Spleen (tissue), 11 donors: ENCODE data around the gene WDR70. TPM values are rescaled to one million over a fixed set of nuclear protein-coding genes. Genes with fewer than 3 reads are reported as not detected.
"Not testable (repeated sequence)": the region's sequence is repeated elsewhere in the genome, so short reads cannot be mapped to it uniquely, and the experiment has no call there.

Experiments
- DNase-seq: peaks from one replicate; pipeline ENCODE4 v3.0.0-alpha.2; 2020
- H3K27ac ChIP-seq, 8 donors: fragments of 200-600 bp; sonication (generic) in 7 of 8; 1 replicate in 4 of 8; 2 replicates in 4 of 8; pipeline versions ENCODE4 v1.5.0 to v1.8.0; 2016 to 2021; ENCODE audit warnings: inconsistent platforms in 4 of 8, mild to moderate bottlenecking in 4 of 8, moderate library complexity in 1 of 8
- H3K27me3 ChIP-seq, 7 donors: fragments of 200-600 bp; sonication (generic) in 6 of 7; replicated peaks in 1 of 7; 1 replicate in 4 of 7; 2 replicates in 3 of 7; pipeline versions ENCODE4 v1.5.0 to v1.8.0; 2016 to 2021; ENCODE audit warnings: inconsistent platforms in 3 of 7, mild to moderate bottlenecking in 1 of 7
- H3K36me3 ChIP-seq, 6 donors: fragments of 200-600 bp; sonication (generic) in 5 of 6; 1 replicate in 4 of 6; 2 replicates in 2 of 6; pipeline versions ENCODE4 v1.5.0 to v1.8.0; 2016 to 2021; ENCODE audit warnings: inconsistent platforms in 2 of 6
- H3K4me1 ChIP-seq, 6 donors: fragments of 200-600 bp; sonication (generic) in 5 of 6; 1 replicate in 3 of 6; 2 replicates in 3 of 6; pipeline versions ENCODE4 v1.5.0 to v1.8.0; 2016 to 2021; ENCODE audit warnings: inconsistent platforms in 3 of 6
- H3K4me3 ChIP-seq, 8 donors: fragments of 200-600 bp; sonication (generic) in 7 of 8; 1 replicate in 4 of 8; 2 replicates in 4 of 8; pipeline versions ENCODE4 v1.5.0 to v1.8.0; 2016 to 2021; ENCODE audit warnings: inconsistent platforms in 4 of 8, mild to moderate bottlenecking in 4 of 8, moderate library complexity in 2 of 8
- H3K9me3 ChIP-seq, 8 donors: fragments of 200-600 bp; sonication (generic) in 7 of 8; 1 replicate in 4 of 8; 2 replicates in 4 of 8; pipeline versions ENCODE4 v1.5.0 to v1.8.0; 2016 to 2021; ENCODE audit warnings: inconsistent platforms in 4 of 8
- CTCF ChIP-seq, 11 experiments: fragments of 200-600 bp in 7 of 11; fragments of 450-650 bp in 4 of 11; sonication (generic) in 4 of 11; IDR thresholded peaks in 8 of 11; conservative IDR thresholded peaks in 3 of 11; 1 replicate in 7 of 11; 2 replicates in 4 of 11; pipeline versions ENCODE4 v1.4.0 to v1.8.0; 2016 to 2021; ENCODE audit warnings: antibody characterized with exemption in 11 of 11, inconsistent platforms in 4 of 11, mild to moderate bottlenecking in 1 of 11
- POLR2A ChIP-seq, 3 donors: fragments of 450-650 bp; IDR thresholded peaks; one replicate each; pipeline ENCODE4 v1.5.1; 2017; ENCODE audit warnings: antibody characterized with exemption in 3 of 3, mild to moderate bottlenecking in 1 of 3
- POLR2AphosphoS5 ChIP-seq, 3 donors: sonication (generic); formaldehyde crosslinking; IDR thresholded peaks; one replicate each; pipeline ENCODE4 v1.5.1; 2017; ENCODE audit warnings: antibody characterized with exemption in 3 of 3
- WGBS, 5 donors: extraction: QIAGEN DNeasy Blood & Tissue Kit in 3 of 5; methylation state at CpG; one replicate each; pipeline versions ENCODE4 v1.1.5 to v1.1.7; 2013 to 2018; 5-methylcytosine and 5-hydroxymethylcytosine counted together
- intact Hi-C: fragments of 100-400 bp; cut with DNase I; formaldehyde crosslinking; loops from one replicate; pipeline ENCODE4 v1.15.0; 2023; ENCODE audit warnings: low total_unique reads
- polyA plus RNA-seq, 3 donors: library from polyadenylated mRNA; stranded (reverse); fragments of 200-250 nt; gene quantifications; one replicate each; pipeline ENCODE4 v1.2.1, GENCODE V29; 2013
- total RNA-seq, 7 donors: library from RNA; depleted of rRNA in 3 of 7; stranded (reverse); fragments of >200 nt in 3 of 7; fragmentation: NEBNext Ultra II Directional in 4 of 7; extraction: Animal tissue kit (Norgen Biotek cat#: 25700) in 4 of 7; gene quantifications; one replicate each; pipeline versions ENCODE4 v1.1.0 to v1.2.1, GENCODE V29; 2016 to 2021
- donor health status: healthy with polysubstance abuse.
- donor health status: DM: no; HTN: no; CAD: no; lungs with moderate emphysema.
- donor health status: DM: no; HTN: no; CAD: no.
- donor health status: Bipolar disorder and iron deficiency.
- donor health status: healthy.
- donor health status: DM: no; HTN: no; CAD: no.
- donor health status: DM: yes; HTN: yes; CAD: no.

Gene WDR70
- total and polyA plus RNA-seq, 10 donors: 24.7 to 51.7 (median 33.4) TPM

- H3K36me3 ChIP-seq: peaks cover 0 to 13% (median 0%) of the 10 kb centered on the region in 6 donors
- H3K4me1 ChIP-seq, H3K9me3 ChIP-seq, H3K27me3 ChIP-seq, DNase-seq, intact Hi-C loops, H3K27ac ChIP-seq, H3K4me3 ChIP-seq: not testable (repeated sequence)
- 59 to 83% (median 78%) methylated on average over 7 of the region's 7 CpGs for WGBS, 5 donors
These were observed 84.3 kb downstream of the WDR70 start for GRCh38 chr5:37463191-37464051.

- peaks cover 0 to 17% (median 0%) of the 10 kb centered on the region in 6 donors for H3K36me3 ChIP-seq
- H3K9me3 ChIP-seq, H3K27ac ChIP-seq, H3K4me3 ChIP-seq, intact Hi-C loops, DNase-seq, H3K4me1 ChIP-seq, H3K27me3 ChIP-seq: not testable (repeated sequence)
- 74 to 91% (median 87%) methylated on average over 2 of the region's 2 CpGs for WGBS, 5 donors
These were observed 85.5 kb downstream of the WDR70 start for GRCh38 chr5:37464581-37464980.

- H3K27me3 ChIP-seq, H3K27ac ChIP-seq, intact Hi-C loops, H3K4me3 ChIP-seq, H3K4me1 ChIP-seq, DNase-seq: not testable (repeated sequence)
- Histone ChIP-seq H3K9me3 (peaks cover 0 to 27% (median 23%) of the 10 kb centered on the region in 8 donors), H3K36me3 (peaks cover 0 to 38% (median 5%) of the 10 kb centered on the region in 6 donors)
- 91 to 100% (median 91%) methylated on average over 1 of the region's 1 CpG for WGBS, 5 donors
These were observed 90.3 kb downstream of the WDR70 start for GRCh38 chr5:37469383-37469782.

- H3K27me3 ChIP-seq: no peaks in the 10 kb centered on the region
- H3K27ac ChIP-seq: no peak overlapping the region
- H3K9me3 ChIP-seq: peaks cover 0 to 27% (median 23%) of the 10 kb centered on the region in 8 donors
- DNase-seq: no peak
- H3K4me1 ChIP-seq: no peaks in the 10 kb centered on the region
- TF ChIP-seq POLR2AphosphoS5 (IDR thresholded peaks at IDR 0.05): no peak
- TF ChIP-seq CTCF (IDR thresholded peaks at IDR 0.05 in 8 of 11, conservative IDR thresholded peaks at IDR 0.05 in 3 of 11): no peak
- no peak for TF ChIP-seq POLR2A (IDR thresholded peaks at IDR 0.05)
- intact Hi-C loops: no loop called here
- H3K36me3 ChIP-seq: peaks cover 0 to 48% (median 5%) of the 10 kb centered on the region in 6 donors
- 63 to 66% (median 64%) methylated on average over 3 of the region's 3 CpGs for WGBS, 5 donors
- no peak overlapping the region for H3K4me3 ChIP-seq
These were observed 92.6 kb downstream of the WDR70 start for GRCh38 chr5:37471666-37472197.

- no peak for TF ChIP-seq CTCF (IDR thresholded peaks at IDR 0.05 in 8 of 11, conservative IDR thresholded peaks at IDR 0.05 in 3 of 11)
- no peak for TF ChIP-seq POLR2AphosphoS5 (IDR thresholded peaks at IDR 0.05)
- no peak for TF ChIP-seq POLR2A (IDR thresholded peaks at IDR 0.05)
- Histone ChIP-seq H3K27ac (no peak overlapping the region), H3K4me3 (no peak overlapping the region), H3K27me3 (no peaks in the 10 kb centered on the region), H3K4me1 (no peaks in the 10 kb centered on the region), H3K9me3 (peaks cover 0 to 13% (median 9%) of the 10 kb centered on the region in 8 donors), H3K36me3 (peaks cover 4 to 61% (median 27%) of the 10 kb centered on the region in 6 donors)
- intact Hi-C loops: no loop called here
- DNase-seq: no peak
These were observed 98.3 kb downstream of the WDR70 start for GRCh38 chr5:37477426-37477825.
